H1 (cell line): ENCODE measurements around the gene FOXN4. TPM values are rescaled to one million over a fixed set of nuclear protein-coding genes. Genes with fewer than 3 reads are reported as not detected.

Experiments
- CTCF ChIA-PET: fragments of 300-600 bp; sonication (Branson Sonifier 250); formaldehyde crosslinking; loops from one replicate; lab custom pipeline; 2021; ENCODE audit not compliant: partially characterized antibody; lab: Charles Lee
- POLR2A ChIA-PET: fragments of 300-600 bp; sonication (Branson Sonifier 250); formaldehyde crosslinking; loops from one replicate; lab custom pipeline; 2021; ENCODE audit warnings: inconsistent platforms; ENCODE audit not compliant: partially characterized antibody; lab: Charles Lee
- DNase-seq, 2 experiments: peaks; one replicate each; pipeline versions ENCODE4 v3.0.0 to v3.0.0-alpha.2; 2010 to 2022; ENCODE audit warnings: low spot score in 2 of 2, low read depth in 1 of 2, mixed read lengths in 1 of 2
- FAIRE-seq: peaks from 2 replicates; lab custom pipeline; 2011; peaks lifted over from hg19 to GRCh38; lab: Jason Lieb, UNC
- H2AFZ ChIP-seq: 2 replicates; pipeline ENCODE4 v1.8.1; 2012; ENCODE audit warnings: low read length, inconsistent platforms
- H2AK5ac ChIP-seq: 2 replicates; pipeline ENCODE4 v1.6.1; 2013; ENCODE audit warnings: low read depth, low read length
- H2BK120ac ChIP-seq: replicated peaks from 2 replicates; pipeline ENCODE3; 2013; ENCODE audit warnings: low read depth, low read length, inconsistent platforms
- H2BK12ac ChIP-seq: 2 replicates; pipeline ENCODE4 v1.6.1; 2013; ENCODE audit warnings: low read depth, low read length
- H2BK15ac ChIP-seq: 2 replicates; pipeline ENCODE4 v1.6.1; 2013; ENCODE audit warnings: low read length
- H2BK20ac ChIP-seq: 2 replicates; pipeline ENCODE4 v1.6.1; 2013; ENCODE audit warnings: low read length
- H2BK5ac ChIP-seq: 2 replicates; pipeline ENCODE4 v1.6.1; 2013; ENCODE audit warnings: low read depth, low read length
- H3K14ac ChIP-seq: 2 replicates; pipeline ENCODE4 v1.6.1; 2013; ENCODE audit warnings: inconsistent platforms; ENCODE audit not compliant: insufficient read length
- H3K18ac ChIP-seq: 2 replicates; pipeline ENCODE4 v1.6.1; 2013; ENCODE audit warnings: low read length; ENCODE audit errors: extremely low read depth
- H3K23ac ChIP-seq: 2 replicates; pipeline ENCODE4 v1.6.1; 2013; ENCODE audit warnings: inconsistent platforms; ENCODE audit not compliant: insufficient read length
- H3K23me2 ChIP-seq: 2 replicates; pipeline ENCODE4 v1.6.1; 2013; ENCODE audit warnings: low read depth, low read length
- H3K27ac ChIP-seq: 2 replicates; pipeline ENCODE4 v1.6.1; 2011; ENCODE audit warnings: low read depth, low read length, inconsistent platforms
- H3K27me3 ChIP-seq, 4 experiments: replicated peaks in 1 of 4; 1 replicate in 1 of 4; 2 replicates in 3 of 4; pipeline versions ENCODE4 v1.6.1 to v1.8.1; 2011 to 2013; ENCODE audit warnings: low read length in 3 of 4, mild to moderate bottlenecking in 3 of 4, inconsistent platforms in 2 of 4, mixed read lengths in 2 of 4, moderate library complexity in 1 of 4; ENCODE audit not compliant: control insufficient read depth in 3 of 4, insufficient read depth in 3 of 4; ENCODE audit errors: extremely low read depth in 1 of 4
- H3K36me3 ChIP-seq, 4 experiments: 2 replicates each; pipeline versions ENCODE4 v1.6.1 to v1.8.1; 2011 to 2013; ENCODE audit warnings: mild to moderate bottlenecking in 4 of 4, low read length in 3 of 4, moderate library complexity in 2 of 4, control low read depth in 1 of 4, inconsistent platforms in 1 of 4; ENCODE audit not compliant: insufficient read depth in 4 of 4, control insufficient read depth in 2 of 4
- H3K4ac ChIP-seq: replicated peaks from 2 replicates; pipeline ENCODE3; 2013; ENCODE audit warnings: low read length, low read depth, mixed read lengths, inconsistent platforms; ENCODE audit not compliant: insufficient read length
- H3K4me1 ChIP-seq, 4 experiments: replicated peaks in 1 of 4; 1 replicate in 1 of 4; 2 replicates in 3 of 4; pipeline versions ENCODE4 v1.6.1 to v1.8.1; 2011 to 2013; ENCODE audit warnings: low read length in 3 of 4, inconsistent platforms in 2 of 4, mixed read lengths in 1 of 4; ENCODE audit not compliant: insufficient read depth in 4 of 4, control insufficient read depth in 3 of 4
- H3K4me2 ChIP-seq, 2 experiments: 2 replicates each; pipeline versions ENCODE4 v1.6.1 to v1.8.1; 2011 to 2013; ENCODE audit warnings: low read depth in 2 of 2, low read length in 2 of 2, control low read depth in 1 of 2, inconsistent platforms in 1 of 2, mild to moderate bottlenecking in 1 of 2; ENCODE audit not compliant: insufficient read depth in 1 of 2
- H3K4me3 ChIP-seq, 4 experiments: fragments of 200-600, 300-600 bp in 1 of 4; sonication (generic), shearing (Covaris generic), sonication (Bioruptor Twin) in 1 of 4; 2 replicates each; pipeline versions ENCODE4 v1.5.1 to v1.8.1; 2011 to 2016; ENCODE audit warnings: low read length in 4 of 4, low read depth in 3 of 4, control low read depth in 2 of 4, inconsistent platforms in 2 of 4, mild to moderate bottlenecking in 2 of 4, mixed read lengths in 1 of 4, moderate library complexity in 1 of 4; ENCODE audit not compliant: insufficient read depth in 2 of 4; ENCODE audit errors: extremely low read depth in 1 of 4
- H3K56ac ChIP-seq: replicated peaks from 2 replicates; pipeline ENCODE3; 2013; ENCODE audit warnings: low read depth, mild to moderate bottlenecking, mixed read lengths, low read length, inconsistent platforms; ENCODE audit not compliant: insufficient read length
- H3K79me1 ChIP-seq: 2 replicates; pipeline ENCODE4 v1.6.1; 2013; ENCODE audit warnings: low read depth, low read length, control low read depth
- H3K79me2 ChIP-seq, 2 experiments: 2 replicates each; pipeline versions ENCODE4 v1.6.1 to v1.8.1; 2012 to 2013; ENCODE audit warnings: low read length in 2 of 2, mild to moderate bottlenecking in 2 of 2, inconsistent platforms in 1 of 2; ENCODE audit not compliant: insufficient read depth in 2 of 2, control insufficient read depth in 1 of 2
- H3K9ac ChIP-seq, 4 experiments: replicated peaks in 1 of 4; 1 replicate in 1 of 4; 2 replicates in 3 of 4; pipeline versions ENCODE4 v1.6.1 to v1.8.1; 2011 to 2013; ENCODE audit warnings: low read depth in 3 of 4, low read length in 3 of 4, control low read depth in 2 of 4, mild to moderate bottlenecking in 2 of 4, moderate library complexity in 2 of 4, inconsistent platforms in 1 of 4; ENCODE audit errors: extremely low read depth in 1 of 4
- H3K9me3 ChIP-seq, 2 experiments: 2 replicates each; pipeline versions ENCODE4 v1.6.1 to v1.8.1; 2012 to 2013; ENCODE audit warnings: mild to moderate bottlenecking in 2 of 2, moderate library complexity in 2 of 2, control low read depth in 1 of 2, inconsistent platforms in 1 of 2, low read depth in 1 of 2, low read length in 1 of 2, mixed read lengths in 1 of 2; ENCODE audit not compliant: insufficient read depth in 2 of 2
- H4K20me1 ChIP-seq, 2 experiments: replicated peaks in 1 of 2; 2 replicates each; pipeline versions ENCODE3 to v1.8.1; 2011 to 2013; ENCODE audit warnings: inconsistent platforms in 2 of 2, low read length in 2 of 2, mild to moderate bottlenecking in 1 of 2; ENCODE audit not compliant: insufficient read depth in 2 of 2, control insufficient read depth in 1 of 2
- H4K5ac ChIP-seq: 2 replicates; pipeline ENCODE4 v1.6.1; 2013; ENCODE audit warnings: low read length, low read depth, mixed read lengths, inconsistent platforms; ENCODE audit not compliant: insufficient read length
- H4K8ac ChIP-seq: 2 replicates; pipeline ENCODE4 v1.8.0; 2013; ENCODE audit warnings: mild to moderate bottlenecking, moderate library complexity, low read length, inconsistent platforms; ENCODE audit not compliant: insufficient read depth; ENCODE audit errors: extremely low read depth
- H4K91ac ChIP-seq: replicated peaks from 2 replicates; pipeline ENCODE3; 2013; ENCODE audit warnings: low read length, mixed read lengths, inconsistent platforms; ENCODE audit not compliant: insufficient read length
- HDAC6 ChIP-seq: IDR thresholded peaks from one replicate; pipeline ENCODE4 v1.7.1; 2012; ENCODE audit warnings: low read depth, mild to moderate bottlenecking, inconsistent platforms, low read length, moderate library complexity
- JUND ChIP-seq: IDR thresholded peaks from 2 replicates; pipeline ENCODE4 v1.6.1; 2011; ENCODE audit warnings: mild to moderate bottlenecking, improper control_type of control experiment, low read length
- WGBS, 2 experiments: shearing (Covaris generic) in 1 of 2; methylation state at CpG; one replicate each; pipeline versions ENCODE4 v1.1.6 to v1.1.7; 2013 to 2015; ENCODE audit warnings: low lambda C conversion rate in 2 of 2, mixed read lengths in 2 of 2, inconsistent platforms in 1 of 2, low coverage in 1 of 2, missing lambda C conversion rate in 1 of 2; ENCODE audit not compliant: insufficient replicate concordance in 2 of 2, insufficient coverage in 1 of 2, insufficient read length in 1 of 2; ENCODE audit errors: extremely low coverage in 1 of 2, missing lambda C conversion rate in 1 of 2; 5-methylcytosine and 5-hydroxymethylcytosine counted together
- polyA plus RNA-seq, 7 experiments: library from polyadenylated mRNA; depleted of rRNA in 3 of 7; stranded (reverse) in 5 of 7; unstranded in 2 of 7; fragments of >200 nt in 5 of 7; fragments of 200-250 nt in 2 of 7; gene quantifications; 1 replicate in 5 of 7; 2 replicates in 1 of 7; 4 replicates in 1 of 7; pipeline versions ENCODE4 v1.2.1 to v1.2.3, GENCODE V29; 2011 to 2013; ENCODE audit warnings: missing spikeins in 2 of 7, mixed read lengths in 2 of 7
- total RNA-seq: library from RNA; stranded (reverse); fragmentation: NEBNext Ultra II Directional; extraction: Animal tissue kit (Norgen Biotek cat#: 25700); gene quantifications from 2 replicates; pipeline ENCODE4 v1.2.1, GENCODE V29; 2021

The FOXN4 gene
- total and polyA plus RNA-seq, 2 of the 8 experiments (the other 6 are each of a cell fraction or from before 2014, with no cell fraction given), result 0.26 to 0.29 TPM

GRCh38 chr12:109329003-109329402 lies 19.9 kb upstream of the FOXN4 start:
- Histone ChIP-seq H3K79me1 (no peaks in the 10 kb centered on the region), H3K79me2 (no peaks in the 10 kb centered on the region), H3K36me3 (no peaks in the 10 kb centered on the region), H2AK5ac (no peak overlapping the region), H3K18ac (no peak overlapping the region), H2AFZ (no peak overlapping the region), H3K23ac (no peak overlapping the region), H3K9ac (no peak overlapping the region), H2BK120ac (no peak overlapping the region), H2BK15ac (no peak overlapping the region), H4K91ac (no peak overlapping the region), H2BK12ac (no peak overlapping the region), H3K4ac (no peak overlapping the region), H3K14ac (no peak overlapping the region), H3K27ac (no peak overlapping the region), H4K8ac (no peak overlapping the region), H3K27me3 (no peaks in the 10 kb centered on the region; a peak in 1 of 7 replicates), H3K9me3 (no peaks in the 10 kb centered on the region), H2BK5ac (no peak overlapping the region), H2BK20ac (no peak overlapping the region), H3K4me3 (no peak overlapping the region), H3K4me1 (no peaks in the 10 kb centered on the region), H3K4me2 (no peak overlapping the region), H3K23me2 (no peaks in the 10 kb centered on the region), H4K5ac (no peak overlapping the region), H4K20me1 (no peaks in the 10 kb centered on the region), H3K56ac (no peak overlapping the region)
- ChIA-PET CTCF (interaction anchor here (1.8 kb wide), 1 partner anchor 18 kb away, joined by 5 read pairs; the partner anchor contains the start of gene MYO1H), POLR2A (no interaction called here)
- TF ChIP-seq HDAC6 (no peak), JUND (no peak)
- DNase-seq, result no peak
- WGBS, 2 experiments, result 83% methylated on average over 3 of the region's 3 CpGs; no CpG with 5 or more reads in 1 of the 2 experiments
- FAIRE-seq, result no peak
